H1 (cell line): Measurements from ENCODE around the gene ENAH. TPM values are rescaled to one million over a fixed set of nuclear protein-coding genes. Genes with fewer than 3 reads are reported as not detected.
A peak's percentile ranks its signal among the peaks of the same experiment; 100 is the strongest.

Experiments
- CTCF ChIA-PET: fragments of 300-600 bp; sonication (Branson Sonifier 250); formaldehyde crosslinking; loops from one replicate; lab custom pipeline; 2021; ENCODE audit not compliant: partially characterized antibody; lab: Charles Lee
- POLR2A ChIA-PET: fragments of 300-600 bp; sonication (Branson Sonifier 250); formaldehyde crosslinking; loops from one replicate; lab custom pipeline; 2021; ENCODE audit warnings: inconsistent platforms; ENCODE audit not compliant: partially characterized antibody; lab: Charles Lee
- DNase-seq, 2 experiments: peaks; one replicate each; pipeline versions ENCODE4 v3.0.0 to v3.0.0-alpha.2; 2010 to 2022; ENCODE audit warnings: low spot score in 2 of 2, low read depth in 1 of 2, mixed read lengths in 1 of 2
- FAIRE-seq: peaks from 2 replicates; lab custom pipeline; 2011; peaks lifted over from hg19 to GRCh38; lab: Jason Lieb, UNC
- H2AFZ ChIP-seq: 2 replicates; pipeline ENCODE4 v1.8.1; 2012; ENCODE audit warnings: low read length, inconsistent platforms
- H2AK5ac ChIP-seq: 2 replicates; pipeline ENCODE4 v1.6.1; 2013; ENCODE audit warnings: low read depth, low read length
- H2BK120ac ChIP-seq: replicated peaks from 2 replicates; pipeline ENCODE3; 2013; ENCODE audit warnings: low read depth, low read length, inconsistent platforms
- H2BK12ac ChIP-seq: 2 replicates; pipeline ENCODE4 v1.6.1; 2013; ENCODE audit warnings: low read depth, low read length
- H2BK15ac ChIP-seq: 2 replicates; pipeline ENCODE4 v1.6.1; 2013; ENCODE audit warnings: low read length
- H2BK20ac ChIP-seq: 2 replicates; pipeline ENCODE4 v1.6.1; 2013; ENCODE audit warnings: low read length
- H2BK5ac ChIP-seq: 2 replicates; pipeline ENCODE4 v1.6.1; 2013; ENCODE audit warnings: low read depth, low read length
- H3K14ac ChIP-seq: 2 replicates; pipeline ENCODE4 v1.6.1; 2013; ENCODE audit warnings: inconsistent platforms; ENCODE audit not compliant: insufficient read length
- H3K18ac ChIP-seq: 2 replicates; pipeline ENCODE4 v1.6.1; 2013; ENCODE audit warnings: low read length; ENCODE audit errors: extremely low read depth
- H3K23ac ChIP-seq: 2 replicates; pipeline ENCODE4 v1.6.1; 2013; ENCODE audit warnings: inconsistent platforms; ENCODE audit not compliant: insufficient read length
- H3K23me2 ChIP-seq: 2 replicates; pipeline ENCODE4 v1.6.1; 2013; ENCODE audit warnings: low read depth, low read length
- H3K27ac ChIP-seq: 2 replicates; pipeline ENCODE4 v1.6.1; 2011; ENCODE audit warnings: low read depth, low read length, inconsistent platforms
- H3K27me3 ChIP-seq, 4 experiments: replicated peaks in 1 of 4; 1 replicate in 1 of 4; 2 replicates in 3 of 4; pipeline versions ENCODE4 v1.6.1 to v1.8.1; 2011 to 2013; ENCODE audit warnings: low read length in 3 of 4, mild to moderate bottlenecking in 3 of 4, inconsistent platforms in 2 of 4, mixed read lengths in 2 of 4, moderate library complexity in 1 of 4; ENCODE audit not compliant: control insufficient read depth in 3 of 4, insufficient read depth in 3 of 4; ENCODE audit errors: extremely low read depth in 1 of 4
- H3K36me3 ChIP-seq, 4 experiments: 2 replicates each; pipeline versions ENCODE4 v1.6.1 to v1.8.1; 2011 to 2013; ENCODE audit warnings: mild to moderate bottlenecking in 4 of 4, low read length in 3 of 4, moderate library complexity in 2 of 4, control low read depth in 1 of 4, inconsistent platforms in 1 of 4; ENCODE audit not compliant: insufficient read depth in 4 of 4, control insufficient read depth in 2 of 4
- H3K4ac ChIP-seq: replicated peaks from 2 replicates; pipeline ENCODE3; 2013; ENCODE audit warnings: low read length, low read depth, mixed read lengths, inconsistent platforms; ENCODE audit not compliant: insufficient read length
- H3K4me1 ChIP-seq, 4 experiments: replicated peaks in 1 of 4; 1 replicate in 1 of 4; 2 replicates in 3 of 4; pipeline versions ENCODE4 v1.6.1 to v1.8.1; 2011 to 2013; ENCODE audit warnings: low read length in 3 of 4, inconsistent platforms in 2 of 4, mixed read lengths in 1 of 4; ENCODE audit not compliant: insufficient read depth in 4 of 4, control insufficient read depth in 3 of 4
- H3K4me2 ChIP-seq, 2 experiments: 2 replicates each; pipeline versions ENCODE4 v1.6.1 to v1.8.1; 2011 to 2013; ENCODE audit warnings: low read depth in 2 of 2, low read length in 2 of 2, control low read depth in 1 of 2, inconsistent platforms in 1 of 2, mild to moderate bottlenecking in 1 of 2; ENCODE audit not compliant: insufficient read depth in 1 of 2
- H3K4me3 ChIP-seq, 4 experiments: fragments of 200-600, 300-600 bp in 1 of 4; sonication (generic), shearing (Covaris generic), sonication (Bioruptor Twin) in 1 of 4; 2 replicates each; pipeline versions ENCODE4 v1.5.1 to v1.8.1; 2011 to 2016; ENCODE audit warnings: low read length in 4 of 4, low read depth in 3 of 4, control low read depth in 2 of 4, inconsistent platforms in 2 of 4, mild to moderate bottlenecking in 2 of 4, mixed read lengths in 1 of 4, moderate library complexity in 1 of 4; ENCODE audit not compliant: insufficient read depth in 2 of 4; ENCODE audit errors: extremely low read depth in 1 of 4
- H3K56ac ChIP-seq: replicated peaks from 2 replicates; pipeline ENCODE3; 2013; ENCODE audit warnings: low read depth, mild to moderate bottlenecking, mixed read lengths, low read length, inconsistent platforms; ENCODE audit not compliant: insufficient read length
- H3K79me1 ChIP-seq: 2 replicates; pipeline ENCODE4 v1.6.1; 2013; ENCODE audit warnings: low read depth, low read length, control low read depth
- H3K79me2 ChIP-seq, 2 experiments: 2 replicates each; pipeline versions ENCODE4 v1.6.1 to v1.8.1; 2012 to 2013; ENCODE audit warnings: low read length in 2 of 2, mild to moderate bottlenecking in 2 of 2, inconsistent platforms in 1 of 2; ENCODE audit not compliant: insufficient read depth in 2 of 2, control insufficient read depth in 1 of 2
- H3K9ac ChIP-seq, 4 experiments: replicated peaks in 1 of 4; 1 replicate in 1 of 4; 2 replicates in 3 of 4; pipeline versions ENCODE4 v1.6.1 to v1.8.1; 2011 to 2013; ENCODE audit warnings: low read depth in 3 of 4, low read length in 3 of 4, control low read depth in 2 of 4, mild to moderate bottlenecking in 2 of 4, moderate library complexity in 2 of 4, inconsistent platforms in 1 of 4; ENCODE audit errors: extremely low read depth in 1 of 4
- H3K9me3 ChIP-seq, 2 experiments: 2 replicates each; pipeline versions ENCODE4 v1.6.1 to v1.8.1; 2012 to 2013; ENCODE audit warnings: mild to moderate bottlenecking in 2 of 2, moderate library complexity in 2 of 2, control low read depth in 1 of 2, inconsistent platforms in 1 of 2, low read depth in 1 of 2, low read length in 1 of 2, mixed read lengths in 1 of 2; ENCODE audit not compliant: insufficient read depth in 2 of 2
- H4K20me1 ChIP-seq, 2 experiments: replicated peaks in 1 of 2; 2 replicates each; pipeline versions ENCODE3 to v1.8.1; 2011 to 2013; ENCODE audit warnings: inconsistent platforms in 2 of 2, low read length in 2 of 2, mild to moderate bottlenecking in 1 of 2; ENCODE audit not compliant: insufficient read depth in 2 of 2, control insufficient read depth in 1 of 2
- H4K5ac ChIP-seq: 2 replicates; pipeline ENCODE4 v1.6.1; 2013; ENCODE audit warnings: low read length, low read depth, mixed read lengths, inconsistent platforms; ENCODE audit not compliant: insufficient read length
- H4K8ac ChIP-seq: 2 replicates; pipeline ENCODE4 v1.8.0; 2013; ENCODE audit warnings: mild to moderate bottlenecking, moderate library complexity, low read length, inconsistent platforms; ENCODE audit not compliant: insufficient read depth; ENCODE audit errors: extremely low read depth
- H4K91ac ChIP-seq: replicated peaks from 2 replicates; pipeline ENCODE3; 2013; ENCODE audit warnings: low read length, mixed read lengths, inconsistent platforms; ENCODE audit not compliant: insufficient read length
- ASH2L ChIP-seq: fragments of 200-600, 300-600 bp; sonication (generic); IDR thresholded peaks from one replicate; pipeline ENCODE4 v1.7.1; 2017; ENCODE audit warnings: low read length
- WGBS, 2 experiments: shearing (Covaris generic) in 1 of 2; methylation state at CpG; one replicate each; pipeline versions ENCODE4 v1.1.6 to v1.1.7; 2013 to 2015; ENCODE audit warnings: low lambda C conversion rate in 2 of 2, mixed read lengths in 2 of 2, inconsistent platforms in 1 of 2, low coverage in 1 of 2, missing lambda C conversion rate in 1 of 2; ENCODE audit not compliant: insufficient replicate concordance in 2 of 2, insufficient coverage in 1 of 2, insufficient read length in 1 of 2; ENCODE audit errors: extremely low coverage in 1 of 2, missing lambda C conversion rate in 1 of 2; 5-methylcytosine and 5-hydroxymethylcytosine counted together
- polyA plus RNA-seq, 7 experiments: library from polyadenylated mRNA; depleted of rRNA in 3 of 7; stranded (reverse) in 5 of 7; unstranded in 2 of 7; fragments of >200 nt in 5 of 7; fragments of 200-250 nt in 2 of 7; gene quantifications; 1 replicate in 5 of 7; 2 replicates in 1 of 7; 4 replicates in 1 of 7; pipeline versions ENCODE4 v1.2.1 to v1.2.3, GENCODE V29; 2011 to 2013; ENCODE audit warnings: missing spikeins in 2 of 7, mixed read lengths in 2 of 7
- total RNA-seq: library from RNA; stranded (reverse); fragmentation: NEBNext Ultra II Directional; extraction: Animal tissue kit (Norgen Biotek cat#: 25700); gene quantifications from 2 replicates; pipeline ENCODE4 v1.2.1, GENCODE V29; 2021
- TF ChIP-seq, protein P1 (sequence below): IDR thresholded peaks from 2 replicates; pipeline ENCODE4 v1.6.1; 2011; ENCODE audit warnings: low read length, improper control_type of control experiment

The ENAH gene
- total and polyA plus RNA-seq, 2 of the 8 experiments (the other 6 are each of a cell fraction or from before 2014, with no cell fraction given) = 39.1 to 335 TPM

- Histone ChIP-seq H2BK12ac (no peak overlapping the region), H3K9me3 (no peaks in the 10 kb centered on the region), H2AFZ (peak overlapping the region; percentile 16; the same call in 1 of the 2 replicates), H4K20me1 (no peaks in the 10 kb centered on the region), H3K36me3 (no peaks in the 10 kb centered on the region), H3K4ac (no peak overlapping the region), H4K5ac (no peak overlapping the region), H3K14ac (no peak overlapping the region), H2BK15ac (no peak overlapping the region), H3K23ac (no peak overlapping the region), H3K56ac (no peak overlapping the region), H3K9ac (no peak overlapping the region; a peak in 1 of 7 replicates), H3K4me3 (no peak overlapping the region), H3K4me2 (no peak overlapping the region), H2BK120ac (no peak overlapping the region), H2BK5ac (no peak overlapping the region), H3K4me1 (no peaks in the 10 kb centered on the region), H3K27ac (no peak overlapping the region; the same call in 1 of the 2 replicates), H3K79me1 (no peaks in the 10 kb centered on the region), H3K79me2 (no peaks in the 10 kb centered on the region), H2BK20ac (no peak overlapping the region), H3K18ac (no peak overlapping the region), H2AK5ac (no peak overlapping the region), H3K23me2 (no peaks in the 10 kb centered on the region), H3K27me3 (no peaks in the 10 kb centered on the region), H4K8ac (no peak overlapping the region), H4K91ac (no peak overlapping the region)
- CTCF ChIA-PET = interaction anchor here (0.7 to 1.5 kb wide), 5 partner anchors 13 to 226 kb away, joined by 3 to 4 read pairs (median 3); no protein-coding TSS in a partner anchor
- POLR2A ChIA-PET = no interaction called here
- no peak for FAIRE-seq
- WGBS, 2 experiments = 89% methylated on average over 4 of the region's 4 CpGs; no CpG with 5 or more reads in 1 of the 2 experiments
- DNase-seq = no peak
- no peak for TF ChIP-seq ASH2L
- TF ChIP-seq, protein P1, sequence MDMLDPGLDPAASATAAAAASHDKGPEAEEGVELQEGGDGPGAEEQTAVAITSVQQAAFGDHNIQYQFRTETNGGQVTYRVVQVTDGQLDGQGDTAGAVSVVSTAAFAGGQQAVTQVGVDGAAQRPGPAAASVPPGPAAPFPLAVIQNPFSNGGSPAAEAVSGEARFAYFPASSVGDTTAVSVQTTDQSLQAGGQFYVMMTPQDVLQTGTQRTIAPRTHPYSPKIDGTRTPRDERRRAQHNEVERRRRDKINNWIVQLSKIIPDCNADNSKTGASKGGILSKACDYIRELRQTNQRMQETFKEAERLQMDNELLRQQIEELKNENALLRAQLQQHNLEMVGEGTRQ = 0 out of 2 replicates have a peak, but pooled peaks have one; percentile 21
Observed at GRCh38 chr1:225700889-225701465, 48.1 kb upstream of the ENAH start.
